ENCODE measurements around the gene CAMK1D. TPM values are rescaled to one million over a fixed set of nuclear protein-coding genes. Genes with fewer than 3 reads are reported as not detected.

The CAMK1D gene
- total RNA-seq, 1 experiment from 2014 or later, result 1.1 TPM

DNA sequence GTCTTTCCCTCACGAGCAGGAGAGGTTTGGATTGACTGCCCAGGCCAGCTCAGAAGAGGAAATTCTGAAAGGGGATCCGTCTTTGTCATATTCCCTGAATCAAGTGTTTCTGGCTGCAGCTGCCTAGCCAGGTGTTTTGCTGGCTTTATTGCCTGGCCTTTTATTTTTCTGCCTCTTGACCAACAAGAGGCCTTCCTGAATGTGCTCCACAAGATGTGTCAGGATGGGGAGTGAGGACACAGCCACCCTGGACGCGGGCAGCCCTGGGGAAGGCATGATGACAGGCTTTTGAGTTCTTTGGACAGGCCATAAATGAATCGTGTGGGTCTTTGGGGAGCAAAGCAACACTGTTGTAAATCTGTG lies 163.6 kb downstream of the CAMK1D start:
- no peaks in the 10 kb centered on the region for H3K4me1 ChIP-seq
- H3K9me3 ChIP-seq (replicated peaks), result no peaks in the 10 kb centered on the region
- DNase-seq, result no peak
- H3K4me3 ChIP-seq, result no peak overlapping the region
- no peak overlapping the region for H3K27ac ChIP-seq
- no peaks in the 10 kb centered on the region for H3K36me3 ChIP-seq
- H3K27me3 ChIP-seq, result no peaks in the 10 kb centered on the region

DNA sequence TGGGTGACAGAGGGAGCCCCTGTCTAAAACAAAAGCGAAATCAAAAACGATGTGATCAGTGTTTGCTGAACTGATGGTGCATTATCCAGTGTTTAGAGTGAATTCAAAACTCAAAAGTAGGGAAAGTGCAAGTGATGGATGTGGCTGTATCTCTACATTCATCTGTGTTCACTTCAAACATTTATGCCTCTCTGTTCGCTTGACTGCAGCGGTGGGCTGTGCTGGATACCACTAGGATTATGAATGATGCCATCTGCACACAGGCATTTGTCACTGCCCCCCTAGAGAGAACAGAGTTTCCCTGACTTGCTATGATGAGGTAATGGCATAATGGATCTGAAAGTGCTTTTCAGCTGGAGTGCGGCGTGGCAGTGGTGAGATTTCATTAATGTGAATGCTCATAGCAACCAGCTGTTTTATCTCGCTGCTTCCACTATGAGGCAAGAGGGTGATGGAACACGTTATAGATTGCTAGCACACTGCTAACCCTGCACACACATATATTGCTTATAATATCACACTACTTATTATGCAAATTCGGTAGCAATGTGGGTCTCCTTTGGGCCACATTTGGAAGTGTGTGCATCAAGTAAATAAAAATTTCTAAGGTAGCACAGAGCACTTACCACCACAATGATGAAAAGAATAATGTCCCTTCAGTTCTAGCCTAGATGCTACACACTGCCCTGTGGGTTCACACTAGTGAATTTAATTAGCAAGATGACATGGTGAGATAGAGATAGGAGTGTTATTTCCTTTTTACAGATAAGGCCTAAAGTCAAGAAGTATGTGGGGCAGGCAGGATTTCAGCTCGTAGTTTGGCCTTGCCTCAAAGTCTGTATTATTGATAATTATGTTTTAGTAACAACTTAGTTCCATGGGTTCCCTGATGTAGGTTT lies 164.7 kb downstream of the CAMK1D start:
- peak in 1 of 2 experiments; percentile 17 for DNase-seq
- Histone ChIP-seq H3K4me3 (no peak overlapping the region), H3K27ac (no peak overlapping the region), H3K4me1 (no peaks in the 10 kb centered on the region), H3K27me3 (no peaks in the 10 kb centered on the region), H3K9me3 (replicated peaks) (no peaks in the 10 kb centered on the region), H3K36me3 (no peaks in the 10 kb centered on the region)

DNA sequence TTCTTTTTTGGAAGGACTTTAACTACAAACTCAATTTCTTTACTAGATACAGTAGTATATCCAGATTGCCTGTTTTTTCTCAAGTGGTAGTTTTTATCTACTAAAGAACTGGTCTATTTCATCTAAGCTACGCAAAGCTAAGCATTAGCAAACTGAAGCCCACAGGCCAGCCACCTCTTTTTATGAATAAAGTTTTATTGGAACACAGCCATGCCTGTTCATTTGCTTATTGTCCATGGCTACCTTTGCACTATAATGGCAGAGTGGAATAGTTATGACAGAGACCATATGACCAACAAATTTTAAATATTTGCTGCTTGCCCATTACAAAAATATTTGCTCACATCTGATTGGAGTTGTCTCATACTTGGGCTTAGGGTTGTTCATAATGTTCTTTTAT lies 168.7 kb downstream of the CAMK1D start:
- Histone ChIP-seq H3K4me3 (no peak overlapping the region), H3K27ac (no peak overlapping the region), H3K4me1 (no peaks in the 10 kb centered on the region), H3K36me3 (no peaks in the 10 kb centered on the region), H3K9me3 (replicated peaks) (no peaks in the 10 kb centered on the region), H3K27me3 (no peaks in the 10 kb centered on the region)
- DNase-seq, result no peak

DNA sequence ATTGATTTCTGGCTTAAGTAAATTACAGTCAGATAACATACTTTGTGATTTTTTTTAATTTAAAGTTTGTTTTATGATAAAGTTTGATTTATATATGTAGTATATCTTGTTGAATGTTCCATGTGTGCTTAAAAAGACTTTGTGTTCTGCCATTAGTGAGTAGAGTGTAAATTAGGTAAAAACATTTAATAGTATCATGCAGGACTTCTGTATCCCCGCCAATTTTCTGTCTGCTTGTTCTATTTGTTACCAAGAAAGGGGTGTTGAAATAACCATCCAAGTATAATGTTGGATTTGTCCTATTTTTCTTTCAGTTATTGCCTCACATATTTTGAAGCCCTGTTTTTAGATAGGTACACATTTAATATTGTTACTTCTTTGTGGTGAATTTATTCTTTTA lies 172.1 kb downstream of the CAMK1D start:
- H3K9me3 ChIP-seq (replicated peaks), result no peaks in the 10 kb centered on the region
- no peaks in the 10 kb centered on the region for H3K36me3 ChIP-seq
- no peak overlapping the region for H3K27ac ChIP-seq
- DNase-seq, result no peak
- H3K4me1 ChIP-seq, result no peaks in the 10 kb centered on the region
- H3K27me3 ChIP-seq, result no peaks in the 10 kb centered on the region
- H3K4me3 ChIP-seq, result no peak overlapping the region

DNA sequence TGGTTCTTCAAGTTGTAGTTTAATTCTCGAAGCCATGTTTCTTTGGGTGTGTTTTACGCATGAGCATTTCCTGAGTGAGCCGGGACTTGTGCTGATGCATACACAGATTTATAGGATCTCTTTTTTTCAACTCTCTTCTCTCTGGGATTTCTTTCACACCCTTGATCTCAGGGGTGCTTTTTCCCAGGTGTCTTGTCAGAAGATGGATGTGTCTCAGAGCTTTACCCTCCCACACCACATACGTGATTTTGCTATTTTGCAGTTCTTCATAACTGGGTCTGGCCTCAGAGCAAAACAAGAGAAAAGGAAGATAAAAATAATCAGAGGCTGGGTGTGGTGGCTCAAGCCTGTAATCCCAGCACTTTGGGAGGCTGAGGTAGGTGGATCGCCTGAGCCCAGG lies 177.0 kb downstream of the CAMK1D start:
- no peaks in the 10 kb centered on the region for H3K27me3 ChIP-seq
- no peaks in the 10 kb centered on the region for H3K36me3 ChIP-seq
- H3K4me1 ChIP-seq, result no peaks in the 10 kb centered on the region
- H3K9me3 ChIP-seq (replicated peaks), result no peaks in the 10 kb centered on the region
- DNase-seq, result no peak
- H3K27ac ChIP-seq, result no peak overlapping the region
- no peak overlapping the region for H3K4me3 ChIP-seq

DNA sequence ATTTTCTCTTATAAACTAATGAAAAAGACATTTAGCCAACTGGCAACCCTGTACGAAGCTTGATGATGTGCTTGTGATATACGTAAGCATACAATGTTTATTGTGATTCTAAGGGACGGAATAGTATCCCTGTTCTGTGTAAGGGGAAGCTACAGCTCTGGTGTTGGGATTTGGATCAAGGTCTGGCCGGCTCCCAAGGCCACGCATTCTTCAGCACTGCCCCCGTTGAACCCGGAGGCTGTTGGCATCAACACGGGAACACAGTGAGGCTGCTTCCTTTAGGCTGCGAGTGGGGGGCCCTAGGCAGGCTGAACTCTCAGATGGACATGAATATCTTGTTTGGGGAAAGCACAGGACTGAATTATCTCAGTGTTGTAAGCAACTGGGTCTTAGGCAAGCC lies 180.6 kb downstream of the CAMK1D start:
- H3K4me3 ChIP-seq, result no peak overlapping the region
- H3K36me3 ChIP-seq, result no peaks in the 10 kb centered on the region
- no peak overlapping the region for H3K27ac ChIP-seq
- H3K4me1 ChIP-seq, result no peaks in the 10 kb centered on the region
- H3K9me3 ChIP-seq (replicated peaks), result no peaks in the 10 kb centered on the region
- no peaks in the 10 kb centered on the region for H3K27me3 ChIP-seq
- no peak for DNase-seq

DNA sequence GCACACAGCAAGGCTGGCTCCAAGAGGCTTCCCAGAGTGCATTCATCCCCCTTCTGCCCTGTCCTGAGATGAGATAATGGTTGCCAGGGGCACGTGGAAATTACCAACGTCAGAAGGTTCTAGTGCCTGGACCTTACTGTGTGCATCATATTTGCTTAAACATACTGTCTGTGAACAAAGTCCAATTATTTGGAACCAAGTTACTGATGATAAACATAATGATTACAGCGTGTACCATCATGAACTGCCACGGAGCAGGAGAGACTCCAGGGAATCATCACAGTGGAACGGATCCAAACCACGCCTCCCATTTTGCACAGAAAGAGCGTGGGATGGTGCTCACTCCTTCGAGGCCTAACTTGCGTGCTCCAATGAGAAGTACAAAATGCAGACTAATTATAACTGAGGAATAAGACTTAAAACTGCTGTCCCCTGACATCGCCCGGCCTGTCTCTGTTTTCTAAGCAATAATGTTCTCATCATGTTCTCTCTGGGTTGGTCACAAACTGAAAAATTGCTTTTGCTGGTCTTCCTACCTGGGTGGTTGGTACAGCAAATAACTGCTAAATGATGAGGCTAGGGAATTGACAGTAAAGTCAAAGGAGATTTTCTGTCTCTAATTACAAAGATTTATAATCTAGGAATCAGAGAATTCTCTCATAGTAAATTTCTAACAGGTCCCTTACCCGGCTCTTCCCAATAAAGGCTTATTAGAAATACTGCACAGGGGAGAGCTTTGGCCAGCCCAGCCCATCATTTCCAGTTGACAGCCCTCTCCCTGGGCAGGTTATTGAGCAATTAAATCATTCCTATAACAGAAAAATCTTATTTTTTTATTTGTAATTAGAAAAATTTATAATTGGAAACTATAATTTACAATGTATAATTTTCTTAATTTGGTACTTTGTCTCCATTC lies 182.2 kb downstream of the CAMK1D start:
- H3K4me3 ChIP-seq, result no peak overlapping the region
- no peaks in the 10 kb centered on the region for H3K27me3 ChIP-seq
- no peak for DNase-seq
- H3K4me1 ChIP-seq, result no peaks in the 10 kb centered on the region
- H3K27ac ChIP-seq, result no peak overlapping the region
- H3K36me3 ChIP-seq, result no peaks in the 10 kb centered on the region
- no peaks in the 10 kb centered on the region for H3K9me3 ChIP-seq (replicated peaks)

DNA sequence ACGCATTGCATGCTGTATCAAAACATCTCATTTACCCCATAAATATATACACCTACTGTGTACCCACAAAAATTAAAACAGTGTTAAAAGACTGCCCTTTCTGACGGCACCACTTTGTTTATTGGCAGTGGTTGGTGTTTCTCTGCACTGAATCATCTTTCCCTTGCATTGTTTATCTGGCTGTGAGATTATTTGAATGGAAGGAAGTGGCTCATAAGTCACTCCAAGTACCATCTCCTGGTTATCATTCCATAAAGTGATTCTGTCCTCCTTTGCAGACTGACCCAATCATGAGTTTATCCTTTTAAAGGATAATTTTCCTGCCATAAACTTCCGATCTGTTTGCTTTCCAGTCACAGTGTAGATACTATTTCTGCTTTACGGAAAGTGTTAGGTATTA lies 183.8 kb downstream of the CAMK1D start:
- no peak overlapping the region for H3K4me3 ChIP-seq
- DNase-seq, result no peak
- H3K27me3 ChIP-seq, result no peaks in the 10 kb centered on the region
- no peaks in the 10 kb centered on the region for H3K4me1 ChIP-seq
- no peak overlapping the region for H3K27ac ChIP-seq
- no peaks in the 10 kb centered on the region for H3K36me3 ChIP-seq
- H3K9me3 ChIP-seq (replicated peaks), result no peaks in the 10 kb centered on the region

DNA sequence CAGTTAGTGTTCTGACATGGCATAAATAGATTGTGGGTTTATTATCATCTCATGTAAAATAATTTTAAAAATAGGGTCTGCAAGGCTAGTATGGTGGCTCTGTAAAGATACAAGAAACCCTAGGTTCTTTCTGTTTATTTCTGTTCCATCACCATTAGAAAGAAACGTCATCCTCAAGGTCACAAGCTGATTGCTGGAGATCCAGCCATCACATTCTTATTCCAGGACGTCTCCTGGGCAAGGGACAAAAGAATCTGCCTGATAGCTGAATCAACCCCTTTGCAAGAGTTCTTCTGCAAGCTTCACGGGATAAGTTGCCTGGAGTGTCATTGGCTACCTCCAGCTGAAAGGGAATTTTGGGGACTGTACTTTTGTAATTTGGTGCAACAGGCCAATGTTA lies 184.4 kb downstream of the CAMK1D start:
- Histone ChIP-seq H3K4me3 (no peak overlapping the region), H3K9me3 (replicated peaks) (no peaks in the 10 kb centered on the region), H3K27me3 (no peaks in the 10 kb centered on the region), H3K36me3 (no peaks in the 10 kb centered on the region), H3K4me1 (no peaks in the 10 kb centered on the region), H3K27ac (no peak overlapping the region)
- DNase-seq, result no peak

DNA sequence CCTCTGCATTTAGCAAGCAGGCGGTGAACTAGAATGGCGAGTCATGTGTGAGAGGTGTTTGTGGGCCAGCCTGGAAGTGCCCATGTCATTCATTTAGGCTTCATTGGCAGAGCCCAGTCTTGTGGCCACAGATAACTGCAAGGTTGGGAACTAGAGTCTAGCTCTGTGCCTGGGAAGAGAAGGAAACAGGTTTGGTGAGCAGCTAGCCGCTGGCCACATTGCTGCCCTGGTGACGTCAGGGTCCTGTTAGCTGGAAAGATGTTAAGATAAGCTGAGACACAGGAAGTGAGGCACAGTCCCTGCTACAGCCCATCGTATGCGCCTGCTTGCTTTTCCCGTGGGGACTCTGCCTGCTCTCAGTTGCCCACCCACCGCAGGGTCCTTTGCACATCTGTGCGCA lies 185.5 kb downstream of the CAMK1D start:
- H3K27ac ChIP-seq, result no peak overlapping the region
- peak; percentile 37 to 51 for DNase-seq
- no peaks in the 10 kb centered on the region for H3K4me1 ChIP-seq

DNA sequence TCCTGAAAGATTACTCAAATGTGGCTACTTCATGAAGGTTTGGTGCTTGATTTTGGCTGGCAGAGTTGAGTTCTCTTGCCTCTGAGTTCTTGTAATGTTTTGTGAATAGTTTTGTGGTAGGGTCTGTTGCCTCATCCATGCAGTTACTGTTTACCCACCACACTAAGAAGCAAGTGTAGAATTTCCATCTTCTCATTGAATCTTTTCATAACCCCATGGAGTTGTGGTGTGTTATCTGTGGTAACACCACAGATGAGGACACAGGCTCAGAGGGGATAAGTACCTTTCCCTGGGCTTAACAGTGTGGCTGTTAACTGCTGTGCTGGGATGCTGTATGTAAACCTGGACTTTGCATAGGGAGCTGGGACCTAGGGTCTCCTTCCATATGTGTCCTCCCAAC lies 186.3 kb downstream of the CAMK1D start:
- no peak overlapping the region for H3K27ac ChIP-seq
- DNase-seq, result no peak
- H3K9me3 ChIP-seq (replicated peaks), result no peaks in the 10 kb centered on the region
- H3K4me3 ChIP-seq, result no peak overlapping the region
- no peaks in the 10 kb centered on the region for H3K36me3 ChIP-seq
- H3K4me1 ChIP-seq, result no peaks in the 10 kb centered on the region
- no peaks in the 10 kb centered on the region for H3K27me3 ChIP-seq

More for the DNA sequence above, 185.5 kb downstream of the CAMK1D start:
- H3K9me3 ChIP-seq (replicated peaks), result no peaks in the 10 kb centered on the region
- H3K36me3 ChIP-seq, result no peaks in the 10 kb centered on the region
- no peaks in the 10 kb centered on the region for H3K27me3 ChIP-seq
- H3K4me3 ChIP-seq, result no peak overlapping the region

DNA sequence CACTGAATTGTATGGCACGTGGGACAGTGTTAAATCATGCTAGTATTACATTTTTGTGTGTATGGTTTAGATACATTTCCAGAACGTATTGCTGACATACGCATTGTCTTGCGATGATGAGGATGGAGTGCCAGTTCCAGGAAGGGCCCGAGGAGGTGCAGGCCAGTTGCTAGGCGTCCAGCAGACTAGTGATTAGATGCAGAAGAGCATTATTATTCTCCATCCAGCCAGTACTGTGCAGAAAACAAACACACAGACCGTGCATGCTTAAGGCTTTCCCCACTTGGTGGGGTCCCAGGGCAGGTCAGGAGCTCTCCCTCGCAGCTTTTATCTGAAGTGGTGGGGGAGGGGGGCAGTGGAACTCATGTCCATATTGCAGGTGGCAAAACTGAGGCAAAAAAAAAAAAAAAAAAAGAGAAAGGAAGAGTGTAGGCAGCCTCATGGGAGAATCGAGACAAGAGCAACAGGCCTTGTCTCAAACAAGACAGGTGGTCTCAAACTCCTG lies 189.2 kb downstream of the CAMK1D start:
- H3K27ac ChIP-seq, result no peak overlapping the region
- H3K27me3 ChIP-seq, result no peaks in the 10 kb centered on the region
- H3K4me1 ChIP-seq, result no peaks in the 10 kb centered on the region
- H3K9me3 ChIP-seq (replicated peaks), result no peaks in the 10 kb centered on the region
- H3K4me3 ChIP-seq, result no peak overlapping the region
- no peaks in the 10 kb centered on the region for H3K36me3 ChIP-seq
- DNase-seq, result no peak

DNA sequence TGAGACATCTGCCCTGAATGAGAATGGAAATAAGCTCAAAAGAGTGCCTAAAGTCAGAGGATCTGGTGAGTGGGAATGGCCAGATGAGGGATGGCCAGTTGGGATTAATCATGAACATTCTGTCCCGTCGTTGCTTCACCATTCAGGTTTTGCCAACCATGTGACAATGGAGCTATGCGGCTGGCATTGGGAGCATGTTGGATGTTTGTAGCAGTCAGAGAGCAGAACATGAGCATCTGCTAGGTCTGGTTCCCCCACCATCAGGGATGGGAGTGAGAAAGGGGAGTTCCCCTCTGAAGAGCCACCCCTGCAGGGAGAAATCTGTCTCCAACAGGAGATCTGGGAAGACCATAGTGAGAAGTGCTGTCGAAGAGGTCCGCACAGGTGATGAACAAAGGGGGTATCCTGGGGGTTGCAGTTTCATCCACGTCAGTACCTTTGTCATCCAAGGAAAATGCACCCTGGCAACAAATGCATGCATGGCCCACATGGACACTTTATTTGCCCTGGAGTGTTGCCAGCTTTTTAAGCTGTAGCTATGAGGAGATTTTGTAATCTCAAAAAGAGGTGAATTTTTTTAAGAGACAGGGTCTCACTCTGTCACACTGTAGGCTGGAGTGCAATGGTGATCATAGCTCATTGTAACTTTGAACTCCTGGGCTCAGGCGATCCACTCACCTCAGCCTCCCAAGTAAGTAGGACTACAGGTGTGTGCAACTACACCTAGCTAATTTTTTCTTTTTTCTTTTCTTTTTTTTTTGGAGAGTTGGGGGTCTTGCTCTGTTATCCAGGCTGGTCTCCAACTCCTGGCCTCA lies 190.2 kb downstream of the CAMK1D start:
- Histone ChIP-seq H3K27me3 (no peaks in the 10 kb centered on the region), H3K9me3 (replicated peaks) (no peaks in the 10 kb centered on the region), H3K27ac (no peak overlapping the region), H3K36me3 (no peaks in the 10 kb centered on the region), H3K4me3 (no peak overlapping the region), H3K4me1 (no peaks in the 10 kb centered on the region)
- no peak for DNase-seq

DNA sequence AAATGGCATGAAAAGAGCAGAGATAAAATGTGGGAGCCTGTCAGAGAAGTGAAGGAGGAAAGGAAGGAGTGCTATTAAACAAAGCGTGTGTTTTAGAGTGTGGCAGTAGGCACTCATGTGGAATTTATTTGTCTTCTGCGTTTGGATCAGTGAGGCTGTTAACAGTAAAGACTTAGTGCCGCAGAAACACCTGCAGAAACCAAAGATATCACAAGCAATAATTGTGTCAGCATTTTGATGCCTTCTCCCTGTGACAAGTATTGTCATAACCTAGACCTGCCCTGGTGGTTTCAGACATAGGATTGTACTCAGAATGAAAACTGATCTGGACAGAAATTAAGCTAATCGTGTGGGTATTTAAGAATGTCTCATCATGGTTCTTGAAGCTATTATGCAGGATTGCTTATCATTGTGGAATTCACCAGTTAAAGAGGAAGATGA lies 191.0 kb downstream of the CAMK1D start:
- Histone ChIP-seq H3K27me3 (no peaks in the 10 kb centered on the region), H3K27ac (no peak overlapping the region), H3K36me3 (no peaks in the 10 kb centered on the region), H3K4me1 (no peaks in the 10 kb centered on the region), H3K9me3 (replicated peaks) (no peaks in the 10 kb centered on the region), H3K4me3 (no peak overlapping the region)
- DNase-seq, result no peak

Measured in SJCRH30 (cell line).